Rectal smooth muscle tissue (tissue), 1 donor: ENCODE measurements around the gene CH25H.
A peak's percentile ranks its signal among the peaks of the same experiment; 100 is the strongest.

Experiments
- H3K27ac ChIP-seq: one replicate; pipeline ENCODE4 v1.7.0; 2013; ENCODE audit warnings: low read depth, low read length, inconsistent platforms
- H3K27me3 ChIP-seq: one replicate; pipeline ENCODE4 v1.7.0; 2013; ENCODE audit warnings: low read length; ENCODE audit not compliant: control insufficient read depth, insufficient read depth
- H3K36me3 ChIP-seq: one replicate; pipeline ENCODE4 v1.7.0; 2013; ENCODE audit warnings: low read length; ENCODE audit not compliant: control insufficient read depth, insufficient read depth
- H3K4me1 ChIP-seq: one replicate; pipeline ENCODE4 v1.7.0; 2013; ENCODE audit warnings: low read length; ENCODE audit not compliant: control insufficient read depth, insufficient read depth
- H3K4me3 ChIP-seq: one replicate; pipeline ENCODE4 v1.7.0; 2013; ENCODE audit warnings: low read length
- H3K9ac ChIP-seq: one replicate; pipeline ENCODE4 v1.7.0; 2013; ENCODE audit warnings: low read length

Gene CH25H

GRCh38 chr10:89221919-89222318 is 14.8 kb upstream of the CH25H start:
- Histone ChIP-seq H3K36me3 (peaks cover 5% of the 10 kb centered on the region), H3K27ac (no peak overlapping the region), H3K27me3 (no peaks in the 10 kb centered on the region), H3K9ac (no peak overlapping the region), H3K4me3 (no peak overlapping the region), H3K4me1 (peaks cover 6% of the 10 kb centered on the region)

- Histone ChIP-seq H3K9ac (no peak overlapping the region), H3K4me1 (peaks cover 6% of the 10 kb centered on the region), H3K27ac (no peak overlapping the region)
Observed at GRCh38 chr10:89219513-89220218, 12.5 kb upstream of the CH25H start.

GRCh38 chr10:89217057-89217990 is 10.2 kb upstream of the CH25H start:
- no peaks in the 10 kb centered on the region for H3K27me3 ChIP-seq
- H3K27ac ChIP-seq = peak overlapping the region; percentile 59
- peaks cover 6% of the 10 kb centered on the region for H3K4me1 ChIP-seq
- H3K4me3 ChIP-seq = no peak overlapping the region
- H3K9ac ChIP-seq = no peak overlapping the region
- peaks cover 5% of the 10 kb centered on the region for H3K36me3 ChIP-seq

More at GRCh38 chr10:89219513-89220218, 12.5 kb upstream of the CH25H start:
- H3K27me3 ChIP-seq = no peaks in the 10 kb centered on the region
- peaks cover 5% of the 10 kb centered on the region for H3K36me3 ChIP-seq
- no peak overlapping the region for H3K4me3 ChIP-seq

- H3K36me3 ChIP-seq = peaks cover 2% of the 10 kb centered on the region
Observed at GRCh38 chr10:89216056-89216455, 8.9 kb upstream of the CH25H start.

GRCh38 chr10:89215511-89215910 is 8.4 kb upstream of the CH25H start:
- Histone ChIP-seq H3K36me3 (no peaks in the 10 kb centered on the region), H3K4me1 (peaks cover 6% of the 10 kb centered on the region), H3K27ac (no peak overlapping the region), H3K27me3 (no peaks in the 10 kb centered on the region), H3K9ac (no peak overlapping the region), H3K4me3 (no peak overlapping the region)

More at GRCh38 chr10:89216056-89216455, 8.9 kb upstream of the CH25H start:
- H3K27ac ChIP-seq = no peak overlapping the region
- H3K9ac ChIP-seq = no peak overlapping the region
- H3K4me3 ChIP-seq = no peak overlapping the region
- H3K4me1 ChIP-seq = peaks cover 6% of the 10 kb centered on the region
- no peaks in the 10 kb centered on the region for H3K27me3 ChIP-seq

- Histone ChIP-seq H3K4me1 (peaks cover 6% of the 10 kb centered on the region), H3K27ac (no peak overlapping the region), H3K4me3 (no peak overlapping the region), H3K36me3 (no peaks in the 10 kb centered on the region), H3K9ac (no peak overlapping the region), H3K27me3 (no peaks in the 10 kb centered on the region)
Observed at GRCh38 chr10:89214566-89215165, 7.5 kb upstream of the CH25H start.

- Histone ChIP-seq H3K36me3 (no peaks in the 10 kb centered on the region), H3K27ac (no peak overlapping the region), H3K4me1 (peaks cover 6% of the 10 kb centered on the region), H3K9ac (no peak overlapping the region), H3K4me3 (no peak overlapping the region), H3K27me3 (peaks cover 2% of the 10 kb centered on the region)
Observed at GRCh38 chr10:89213191-89213808, 6.2 kb upstream of the CH25H start.

- Histone ChIP-seq H3K9ac (no peak overlapping the region), H3K27me3 (peaks cover 11% of the 10 kb centered on the region), H3K4me1 (peaks cover 7% of the 10 kb centered on the region), H3K27ac (no peak overlapping the region), H3K4me3 (no peak overlapping the region), H3K36me3 (no peaks in the 10 kb centered on the region)
Observed at GRCh38 chr10:89210794-89211425, 3.8 kb upstream of the CH25H start.

- Histone ChIP-seq H3K9ac (no peak overlapping the region), H3K4me1 (peaks cover 7% of the 10 kb centered on the region), H3K27ac (no peak overlapping the region), H3K27me3 (peaks cover 11% of the 10 kb centered on the region), H3K4me3 (no peak overlapping the region), H3K36me3 (no peaks in the 10 kb centered on the region)
Observed at GRCh38 chr10:89209718-89210117, 2.6 kb upstream of the CH25H start.

- Histone ChIP-seq H3K27ac (peak overlapping the region; percentile 34), H3K9ac (no peak overlapping the region), H3K27me3 (peaks cover 11% of the 10 kb centered on the region), H3K4me1 (peaks cover 7% of the 10 kb centered on the region), H3K4me3 (peak overlapping the region; percentile 81), H3K36me3 (no peaks in the 10 kb centered on the region)
Observed at GRCh38 chr10:89207801-89208551, 859 bp upstream of the CH25H start.

GRCh38 chr10:89206402-89207180 is 526 bp downstream of the CH25H start:
- no peaks in the 10 kb centered on the region for H3K36me3 ChIP-seq
- peaks cover 11% of the 10 kb centered on the region for H3K27me3 ChIP-seq
- no peak overlapping the region for H3K27ac ChIP-seq
- peaks cover 7% of the 10 kb centered on the region for H3K4me1 ChIP-seq
- H3K9ac ChIP-seq = peak overlapping the region; percentile 11
- H3K4me3 ChIP-seq = peak overlapping the region; percentile 81
